GM19240 (cell line): Measurements from ENCODE around the gene FCRL3.
"Not testable (repeated sequence)": the region's sequence is repeated elsewhere in the genome, so short reads cannot be mapped to it uniquely, and the experiment has no call there.

Experiments
- DNase-seq: peaks from one replicate; pipeline ENCODE4 v3.0.0; 2011; ENCODE audit warnings: low spot score; ENCODE audit not compliant: insufficient read length

FCRL3 gene, protein sequence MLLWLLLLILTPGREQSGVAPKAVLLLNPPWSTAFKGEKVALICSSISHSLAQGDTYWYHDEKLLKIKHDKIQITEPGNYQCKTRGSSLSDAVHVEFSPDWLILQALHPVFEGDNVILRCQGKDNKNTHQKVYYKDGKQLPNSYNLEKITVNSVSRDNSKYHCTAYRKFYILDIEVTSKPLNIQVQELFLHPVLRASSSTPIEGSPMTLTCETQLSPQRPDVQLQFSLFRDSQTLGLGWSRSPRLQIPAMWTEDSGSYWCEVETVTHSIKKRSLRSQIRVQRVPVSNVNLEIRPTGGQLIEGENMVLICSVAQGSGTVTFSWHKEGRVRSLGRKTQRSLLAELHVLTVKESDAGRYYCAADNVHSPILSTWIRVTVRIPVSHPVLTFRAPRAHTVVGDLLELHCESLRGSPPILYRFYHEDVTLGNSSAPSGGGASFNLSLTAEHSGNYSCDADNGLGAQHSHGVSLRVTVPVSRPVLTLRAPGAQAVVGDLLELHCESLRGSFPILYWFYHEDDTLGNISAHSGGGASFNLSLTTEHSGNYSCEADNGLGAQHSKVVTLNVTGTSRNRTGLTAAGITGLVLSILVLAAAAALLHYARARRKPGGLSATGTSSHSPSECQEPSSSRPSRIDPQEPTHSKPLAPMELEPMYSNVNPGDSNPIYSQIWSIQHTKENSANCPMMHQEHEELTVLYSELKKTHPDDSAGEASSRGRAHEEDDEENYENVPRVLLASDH

DNA sequence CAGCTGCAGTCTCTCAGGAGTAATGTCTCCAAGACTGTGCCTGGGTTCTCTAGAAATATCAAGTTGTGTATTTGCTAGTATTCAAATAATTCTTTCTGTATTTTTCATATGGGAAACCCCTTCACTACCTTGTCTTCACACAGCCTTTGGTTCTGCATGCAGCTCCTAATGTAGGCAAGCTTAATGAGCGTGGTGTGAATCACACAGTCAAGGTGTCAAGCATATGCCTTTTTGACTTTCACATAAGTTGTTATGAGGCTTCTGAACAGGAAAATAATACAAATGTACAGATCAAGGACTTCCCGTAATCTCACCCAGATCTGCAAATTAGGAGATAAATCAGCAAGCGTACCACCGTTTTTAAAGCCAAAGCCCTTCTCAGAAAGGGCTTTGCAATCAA, at the start of gene FCRL3:
Gene FCRL3, minus strand, starts transcription at position 38 of the 400 bp plus-strand sequence. CDS start 280 bp downstream, outside the sequence.
- no peak for DNase-seq

DNA sequence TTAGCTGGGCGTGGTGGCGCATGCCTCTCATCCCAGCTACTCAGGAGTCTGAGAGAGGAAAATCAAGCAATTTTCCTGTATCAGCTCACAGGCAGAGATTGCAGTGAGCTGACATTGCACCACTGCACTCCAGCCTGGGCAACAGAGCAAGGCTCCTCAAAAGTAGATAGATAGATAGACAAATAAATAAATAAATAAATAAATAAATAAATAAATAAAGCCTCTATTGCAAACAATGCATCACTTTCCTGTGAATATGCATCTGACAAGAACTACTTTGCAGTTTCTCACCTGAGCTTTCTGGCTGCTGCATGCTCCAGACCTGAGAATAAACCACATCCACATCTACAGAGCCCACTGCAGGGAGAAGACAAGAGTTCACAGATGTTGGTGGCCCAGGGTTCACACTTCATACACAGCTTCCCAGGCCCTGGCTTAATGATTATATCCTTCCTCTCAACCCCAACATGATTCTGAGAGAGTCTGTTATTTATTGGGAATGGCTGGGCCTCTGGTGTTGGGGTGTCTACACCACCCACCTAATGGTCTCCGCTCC, 47.8 kb upstream of the FCRL3 start:
- no peak for DNase-seq

DNA sequence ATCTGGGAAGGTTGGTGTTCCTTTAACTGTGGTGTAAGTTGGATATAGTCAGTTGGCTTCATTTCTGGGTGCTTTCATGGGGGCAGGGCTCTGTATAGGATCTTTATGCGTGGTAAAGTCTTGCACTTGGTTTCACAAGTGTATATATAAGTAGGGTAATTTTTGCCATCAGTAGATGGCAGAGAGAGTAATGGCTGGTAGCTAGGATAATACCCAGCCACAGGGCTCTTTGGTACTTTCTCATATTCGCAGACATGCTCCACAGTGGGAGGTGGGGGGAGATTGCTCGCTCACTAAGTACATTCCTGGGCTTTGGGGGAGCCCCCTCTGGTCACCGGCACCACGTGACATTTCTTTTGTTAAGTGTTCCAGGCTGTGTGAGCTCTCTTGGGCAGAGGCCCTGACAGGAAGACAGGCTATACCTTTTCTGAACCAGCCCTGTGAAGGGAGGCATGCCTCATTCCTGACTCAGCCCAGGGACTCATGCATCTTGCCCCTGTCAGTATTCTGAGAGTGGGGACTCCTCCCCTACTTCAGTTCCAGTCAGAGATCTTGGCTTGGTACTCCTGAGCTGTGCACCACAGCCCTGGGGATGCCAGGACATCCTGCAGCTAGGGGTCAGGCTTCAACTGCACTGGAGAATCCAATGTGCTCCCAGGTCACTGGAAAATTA, 38.8 kb upstream of the FCRL3 start:
- no peak for DNase-seq

DNA sequence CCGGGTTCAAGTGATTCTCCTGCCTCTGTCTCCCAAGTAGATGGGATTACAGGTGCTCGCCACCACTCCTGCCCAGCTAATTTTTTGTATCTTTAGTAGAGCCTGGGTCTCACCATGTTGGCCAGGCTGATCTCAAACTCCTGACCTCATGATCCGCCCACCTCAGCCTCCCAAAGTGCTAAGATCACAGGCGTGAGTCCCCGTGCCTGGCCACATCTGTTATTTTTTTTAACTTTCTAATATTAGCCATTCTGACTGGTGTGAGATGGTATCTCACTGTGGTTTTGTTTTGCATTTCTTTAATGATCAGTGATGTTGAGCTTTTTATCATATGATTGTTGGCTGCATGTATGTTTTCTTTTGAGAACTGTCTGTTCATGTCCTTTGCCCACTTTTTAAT, 35.4 kb upstream of the FCRL3 start:
- DNase-seq = not testable (repeated sequence)

DNA sequence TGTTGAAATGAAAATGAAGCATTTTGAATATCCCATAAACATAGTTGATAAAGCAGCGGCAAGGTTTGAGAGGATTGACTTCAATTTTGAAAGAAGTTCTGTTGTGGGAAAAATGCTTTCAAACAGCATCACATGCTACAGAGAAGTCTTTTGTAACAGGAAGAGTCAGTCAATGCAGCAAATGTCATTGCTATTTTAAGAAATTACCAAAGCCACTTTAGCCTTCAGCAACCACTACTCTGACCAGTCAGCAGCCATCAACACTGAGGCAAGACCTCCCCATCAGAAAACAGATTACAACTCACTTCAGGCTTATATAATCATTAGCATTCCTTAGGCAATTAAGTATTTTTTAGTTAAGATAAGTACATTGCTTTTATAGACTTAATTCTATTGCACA, 33.8 kb upstream of the FCRL3 start:
- no peak for DNase-seq

DNA sequence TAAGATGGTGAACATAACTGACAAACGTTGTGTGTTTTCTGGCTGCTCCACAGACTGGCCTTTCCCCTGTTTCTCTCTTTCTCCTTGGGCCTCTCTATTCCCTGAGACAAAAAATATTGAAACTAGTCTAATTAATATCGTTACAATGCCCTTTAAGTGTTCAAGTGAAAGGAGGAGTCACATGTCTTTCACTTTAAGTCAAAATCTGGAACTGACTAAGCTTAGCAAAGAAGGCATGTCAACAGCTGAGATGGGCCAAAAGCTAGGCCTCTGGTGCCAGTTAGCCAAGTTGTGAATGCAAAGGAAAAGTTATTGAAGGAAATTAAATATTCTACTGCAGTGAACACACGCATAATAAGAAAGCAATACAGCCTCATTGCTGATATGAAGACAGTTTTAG, 32.2 kb upstream of the FCRL3 start:
- DNase-seq = no peak

DNA sequence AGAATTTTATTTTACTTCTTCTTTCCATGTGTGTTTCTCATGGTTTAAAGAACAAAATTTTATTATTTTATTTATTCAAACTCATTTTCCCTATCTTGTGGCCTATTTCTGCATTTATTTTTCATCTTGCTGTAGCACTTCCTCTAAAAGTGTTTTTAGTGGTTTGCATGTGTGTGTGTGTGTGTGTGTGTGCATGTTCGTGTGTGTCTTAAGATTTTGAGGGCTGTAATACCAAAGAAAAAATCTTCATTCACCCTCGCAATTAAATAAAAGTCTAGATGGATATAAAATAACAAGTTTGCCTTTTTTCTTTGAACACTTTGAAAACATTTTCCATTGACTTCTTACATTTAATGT, 24.6 kb upstream of the FCRL3 start:
- DNase-seq = no peak

DNA sequence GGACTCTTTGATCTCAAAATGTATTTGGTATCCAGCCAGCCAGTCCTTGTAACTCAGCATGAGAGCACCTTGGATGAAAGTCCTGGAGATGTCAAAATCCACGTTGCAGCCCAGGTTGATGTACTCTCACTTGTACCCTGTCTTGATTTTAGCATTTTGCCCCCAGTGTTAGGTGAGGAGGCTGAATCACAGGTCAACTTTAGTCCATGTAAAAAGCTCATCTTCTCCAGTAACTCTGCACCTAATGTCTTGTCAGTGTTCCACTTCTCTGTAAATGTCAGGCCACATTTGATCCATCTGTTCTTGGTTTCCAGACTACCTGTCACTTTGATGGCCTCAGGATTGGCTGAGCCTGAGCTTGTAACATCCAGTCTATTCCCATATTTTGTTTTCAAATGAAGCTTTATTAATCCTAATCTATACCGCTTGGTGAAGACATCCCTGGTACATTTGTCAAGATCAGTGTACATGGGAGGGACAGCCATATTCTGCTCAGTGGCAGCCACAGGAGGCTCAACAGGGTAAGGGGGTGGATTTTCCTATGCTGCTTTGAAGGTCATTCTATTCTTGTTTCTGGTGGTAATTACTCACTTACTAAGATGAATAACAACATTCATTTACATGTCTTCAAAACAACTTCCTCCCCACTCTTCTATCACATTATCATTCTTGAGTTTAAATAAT, 24.1 kb upstream of the FCRL3 start:
- DNase-seq = no peak

DNA sequence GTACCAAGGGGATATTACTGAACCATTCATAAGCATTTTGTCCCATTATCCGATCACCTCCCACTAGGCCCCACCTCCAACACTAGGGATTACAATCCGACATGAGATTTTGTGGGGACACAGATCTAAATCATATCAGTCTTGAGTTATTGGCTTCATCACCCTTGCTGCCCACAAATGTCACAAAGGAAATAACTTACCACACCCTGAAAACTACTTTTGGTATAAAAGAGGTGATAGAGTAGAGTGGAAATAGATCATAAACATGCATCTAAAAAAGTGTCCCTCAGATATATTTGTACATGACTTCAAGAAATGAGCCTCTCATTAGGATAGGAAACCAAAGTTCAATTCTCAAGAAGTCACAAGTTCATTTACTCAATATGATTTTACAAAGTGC, 22.6 kb upstream of the FCRL3 start:
- DNase-seq = no peak

DNA sequence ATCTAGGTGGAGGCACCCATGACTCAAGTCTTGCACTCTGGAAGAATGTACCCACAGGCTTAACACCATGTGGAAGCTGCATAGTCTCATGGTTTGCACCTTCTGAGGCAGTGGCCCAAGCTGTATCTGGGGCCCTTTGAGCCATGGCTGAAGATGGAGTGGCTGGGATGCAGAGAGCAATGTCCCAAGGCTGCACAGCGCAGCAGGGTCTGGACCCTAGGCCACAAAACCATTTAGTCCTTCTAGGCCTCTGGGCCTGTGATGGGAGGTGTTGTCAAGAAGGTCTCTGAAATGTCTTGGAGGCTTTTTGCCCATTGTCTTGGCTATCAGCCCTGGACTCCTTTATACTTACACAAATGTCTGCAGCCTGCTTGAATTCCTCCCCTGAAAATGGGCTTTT, 21.4 kb upstream of the FCRL3 start:
- no peak for DNase-seq

DNA sequence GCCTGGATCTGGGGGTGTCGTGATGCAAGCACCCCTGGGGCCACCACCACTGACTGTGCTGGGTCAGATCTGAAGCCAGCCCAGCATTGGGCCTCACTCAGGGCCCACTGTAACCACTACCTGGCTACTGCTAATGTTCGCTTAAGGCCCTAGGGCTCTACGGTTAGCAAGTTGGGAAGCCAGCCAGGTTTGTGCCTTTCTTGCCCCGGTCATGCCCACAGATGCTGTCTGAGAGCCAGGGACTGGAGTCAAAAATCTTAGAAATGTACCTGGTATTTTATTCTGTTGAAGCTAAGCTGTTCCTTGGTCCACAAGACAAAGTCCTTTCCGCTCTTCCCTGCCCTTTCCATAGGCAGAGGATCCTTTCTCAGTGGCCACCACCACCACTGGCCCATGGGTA, 15.2 kb upstream of the FCRL3 start:
- no peak for DNase-seq

DNA sequence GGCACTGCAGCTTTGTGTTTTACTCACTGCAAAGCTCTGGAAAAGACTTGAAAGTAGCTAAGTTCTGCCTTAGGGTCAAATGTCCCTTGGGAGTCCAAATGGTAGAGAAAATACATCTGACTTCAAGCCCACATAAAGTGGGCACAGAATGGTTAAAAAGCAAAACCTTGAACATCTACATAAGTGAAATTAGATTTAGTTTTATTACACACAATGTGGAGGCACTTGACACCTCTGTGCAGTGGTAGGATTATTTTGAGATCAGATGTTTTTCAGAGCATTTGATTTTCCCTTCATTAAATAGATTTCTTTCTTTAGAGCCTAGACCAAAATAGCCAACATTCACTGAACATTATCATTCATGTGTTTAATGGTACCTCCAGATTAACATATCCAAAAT, 11.2 kb upstream of the FCRL3 start:
- DNase-seq = no peak

DNA sequence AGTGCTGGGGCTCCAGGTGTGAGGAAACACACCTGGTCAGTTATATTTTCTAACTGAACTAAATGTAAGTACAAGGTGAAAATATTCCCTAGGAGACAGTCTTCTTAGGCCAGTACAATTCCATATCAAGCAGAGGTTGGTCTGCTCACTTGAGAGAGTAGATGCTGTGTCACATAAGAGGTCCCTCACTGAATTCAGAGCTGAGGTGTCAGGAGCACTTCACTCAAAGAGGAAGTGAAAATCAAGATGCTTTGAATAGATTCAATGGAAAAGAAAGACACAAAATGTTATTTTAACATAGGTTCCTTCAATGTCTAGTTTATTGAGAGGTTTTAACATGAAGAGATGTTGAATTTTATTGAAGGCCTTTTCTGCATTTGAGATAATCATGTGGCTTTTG, 4.3 kb upstream of the FCRL3 start:
- DNase-seq = no peak

DNA sequence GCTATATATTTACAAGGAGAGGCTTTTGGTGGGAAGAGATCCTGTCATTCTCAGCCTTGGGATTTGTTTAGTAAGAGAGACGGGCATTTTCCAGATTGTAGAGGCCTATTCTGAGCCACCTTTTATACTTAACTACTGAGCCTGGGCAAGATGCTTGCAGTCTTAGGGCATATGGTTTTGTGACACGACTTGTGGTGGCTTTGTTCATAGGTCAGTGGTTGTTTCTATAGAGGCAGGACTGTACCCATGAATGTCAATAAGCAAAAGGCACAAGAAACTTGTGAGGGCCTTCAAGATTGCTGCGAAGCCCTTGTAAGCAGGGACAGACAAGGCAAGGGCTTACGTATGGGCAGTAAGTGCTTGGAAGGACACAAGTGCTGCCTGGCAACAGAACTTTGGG, 3.4 kb upstream of the FCRL3 start:
- no peak for DNase-seq

DNA sequence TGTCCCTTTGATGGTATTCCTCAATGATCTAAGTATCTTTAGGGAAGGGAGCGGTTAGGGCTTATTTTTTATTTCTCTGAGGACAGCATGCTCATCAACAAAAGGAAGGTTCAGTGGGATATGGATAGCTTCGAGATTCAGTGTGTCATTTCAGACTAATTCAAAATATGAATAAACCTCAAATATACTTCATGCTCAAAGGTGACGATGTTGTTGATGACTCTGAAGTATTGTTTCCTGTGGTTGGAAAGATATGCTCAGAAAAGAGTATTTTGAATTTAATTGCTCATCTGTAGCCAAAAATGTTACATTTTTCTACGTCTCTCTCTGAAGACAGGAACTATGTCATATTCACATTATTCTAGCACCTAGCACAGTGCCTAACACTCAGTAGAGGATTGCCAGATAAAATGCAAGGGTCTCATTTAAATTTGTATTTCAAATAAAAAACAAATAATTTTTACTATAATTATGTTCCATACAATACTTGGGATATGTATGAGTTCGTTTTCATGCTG, 1.8 kb upstream of the FCRL3 start:
- no peak for DNase-seq

DNA sequence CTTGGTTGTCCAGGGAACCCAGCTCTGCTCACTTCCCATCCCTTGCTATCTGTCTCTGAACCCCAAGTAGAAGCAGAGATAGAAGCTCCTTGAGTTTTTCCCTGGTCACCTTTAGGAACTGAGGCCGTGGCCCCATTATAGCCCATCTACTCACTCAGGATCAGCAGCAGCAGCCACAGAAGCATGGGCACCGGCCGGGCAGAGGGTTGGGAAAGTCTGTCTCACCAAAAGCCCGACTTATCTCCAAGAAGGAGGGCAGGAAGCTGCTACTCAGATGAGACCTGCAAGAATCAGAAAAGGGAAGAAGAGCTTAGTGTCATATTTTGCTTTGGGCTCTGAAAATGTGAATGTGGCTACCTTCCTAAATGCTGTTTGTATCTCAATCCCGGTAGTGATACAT, 264 bp downstream of the FCRL3 start:
- no peak for DNase-seq

DNA sequence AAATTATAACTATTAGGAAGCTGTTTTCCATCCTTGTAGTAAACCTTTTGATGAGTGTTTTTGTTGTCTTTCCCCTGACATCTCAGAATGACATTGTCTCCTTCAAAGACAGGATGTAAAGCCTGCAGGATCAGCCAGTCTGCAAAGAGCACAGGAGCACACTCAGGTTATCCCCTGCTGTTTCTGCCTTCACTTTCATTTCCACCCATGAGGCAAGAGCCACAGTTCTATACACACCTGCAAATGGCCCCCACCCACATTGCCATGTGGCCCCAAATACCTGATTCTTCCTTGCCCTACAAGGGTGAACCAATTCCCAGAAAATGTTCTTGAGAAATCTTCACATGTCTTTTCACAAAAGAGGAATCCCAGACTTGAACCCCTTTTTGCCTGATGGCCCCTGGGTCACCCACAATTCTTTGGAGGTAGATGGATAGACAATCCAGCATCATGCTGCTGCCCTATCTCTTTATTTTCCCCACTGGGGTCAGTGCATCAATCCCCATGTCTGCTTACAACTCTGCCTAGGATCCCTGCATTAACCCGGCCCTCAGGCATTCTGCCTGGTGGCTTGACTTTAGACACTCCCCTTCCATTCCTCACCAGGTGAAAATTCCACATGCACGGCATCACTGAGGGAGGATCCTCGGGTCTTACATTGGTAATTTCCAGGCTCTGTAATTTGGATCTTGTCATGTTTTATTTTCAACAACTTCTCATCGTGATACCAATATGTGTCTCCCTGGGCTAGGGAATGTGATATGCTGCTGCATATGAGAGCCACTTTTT, 2.6 kb downstream of the FCRL3 start:
- no peak for DNase-seq

DNA sequence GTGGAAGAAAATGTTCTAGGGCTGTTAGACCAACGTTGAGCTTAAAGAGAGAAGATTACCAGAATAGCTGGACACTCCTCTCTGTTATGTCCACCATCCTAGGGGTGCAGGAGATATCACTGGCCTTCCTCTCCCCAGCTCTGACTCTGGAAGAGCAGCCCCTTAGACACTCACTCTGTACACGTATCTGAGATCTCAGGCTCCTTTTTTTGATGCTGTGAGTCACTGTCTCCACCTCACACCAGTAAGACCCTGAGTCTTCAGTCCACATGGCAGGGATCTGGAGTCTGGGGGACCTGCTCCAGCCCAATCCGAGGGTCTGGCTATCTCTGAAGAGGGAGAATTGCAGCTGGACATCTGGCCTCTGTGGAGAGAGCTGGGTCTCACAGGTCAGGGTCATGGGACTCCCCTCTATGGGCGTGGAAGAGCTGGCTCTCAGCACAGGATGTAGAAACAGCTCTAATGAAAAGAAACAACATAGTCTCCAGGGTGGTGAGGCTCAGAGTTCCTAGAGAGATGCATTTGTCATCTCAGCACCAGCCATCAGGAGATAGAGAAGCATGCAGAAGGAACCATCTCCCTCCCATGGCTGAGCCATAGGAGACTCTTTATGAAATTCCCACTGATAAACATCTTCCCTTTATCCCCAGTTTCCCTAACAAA, 3.5 kb downstream of the FCRL3 start:
- DNase-seq = no peak

DNA sequence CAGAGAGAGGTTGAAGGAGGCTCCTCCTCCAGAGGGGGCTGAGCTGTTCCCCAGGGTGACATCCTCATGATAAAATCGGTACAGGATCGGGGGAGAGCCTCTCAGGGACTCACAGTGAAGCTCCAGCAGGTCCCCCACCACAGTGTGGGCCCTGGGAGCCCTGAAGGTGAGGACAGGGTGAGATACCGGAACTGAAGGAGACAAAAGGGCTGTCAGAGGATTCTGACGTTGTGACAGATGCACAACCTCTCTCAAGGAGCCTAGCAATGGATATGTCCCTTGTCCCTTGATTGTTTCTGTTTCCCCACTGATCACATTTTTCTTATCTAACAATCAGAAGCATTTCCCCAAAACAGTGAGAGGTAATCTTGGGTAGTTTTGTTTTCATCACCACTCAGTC, 5.2 kb downstream of the FCRL3 start:
- DNase-seq = no peak
